ENCODE data around the gene PLCB1.
"Not testable (repeated sequence)": the region's sequence is repeated elsewhere in the genome, so short reads cannot be mapped to it uniquely, and the experiment has no call there.

The PLCB1 gene

GRCh38 chr20:8786383-8786782, 654.3 kb downstream of the PLCB1 start:
- no peak for DNase-seq (ENCODE audit: low read depth)

- DNase-seq (ENCODE audit: low read depth): no peak
Measured at GRCh38 chr20:8787090-8787489, 655.0 kb downstream of the PLCB1 start.

- DNase-seq (ENCODE audit: low read depth): no peak
Measured at GRCh38 chr20:8788275-8788674, 656.2 kb downstream of the PLCB1 start.

GRCh38 chr20:8788831-8789230, 656.8 kb downstream of the PLCB1 start:
- DNase-seq (ENCODE audit: low read depth): no peak

- DNase-seq (ENCODE audit: low read depth): peak; percentile 9
Measured at GRCh38 chr20:8790442-8791074, 658.5 kb downstream of the PLCB1 start.

- DNase-seq (ENCODE audit: low read depth): no peak
Measured at GRCh38 chr20:8795404-8795803, 663.3 kb downstream of the PLCB1 start.

GRCh38 chr20:8796088-8796660, 664.1 kb downstream of the PLCB1 start:
- DNase-seq (ENCODE audit: low read depth): no peak

GRCh38 chr20:8798505-8798904, 666.4 kb downstream of the PLCB1 start:
- DNase-seq (ENCODE audit: low read depth): no peak

GRCh38 chr20:8800089-8800488, 668.0 kb downstream of the PLCB1 start:
- DNase-seq (ENCODE audit: low read depth): no peak

- no peak for DNase-seq (ENCODE audit: low read depth)
Measured at GRCh38 chr20:8801686-8802085, 669.6 kb downstream of the PLCB1 start.

- DNase-seq (ENCODE audit: low read depth): no peak
Measured at GRCh38 chr20:8803065-8803464, 671.0 kb downstream of the PLCB1 start.

GRCh38 chr20:8803941-8804340, 671.9 kb downstream of the PLCB1 start:
- no peak for DNase-seq (ENCODE audit: low read depth)

GRCh38 chr20:8805737-8806442, 673.8 kb downstream of the PLCB1 start:
- no peak for DNase-seq (ENCODE audit: low read depth)

- DNase-seq (ENCODE audit: low read depth): no peak
Measured at GRCh38 chr20:8807480-8808201, 675.6 kb downstream of the PLCB1 start.

GRCh38 chr20:8808202-8808535, 676.1 kb downstream of the PLCB1 start:
- no peak for DNase-seq (ENCODE audit: low read depth)

GRCh38 chr20:8809107-8809953, 677.3 kb downstream of the PLCB1 start:
- no peak for DNase-seq (ENCODE audit: low read depth)

- DNase-seq (ENCODE audit: low read depth): no peak
Measured at GRCh38 chr20:8811801-8812594, 679.9 kb downstream of the PLCB1 start.

- DNase-seq (ENCODE audit: low read depth): no peak
Measured at GRCh38 chr20:8812817-8813216, 680.8 kb downstream of the PLCB1 start.

GRCh38 chr20:8815208-8815607, 683.1 kb downstream of the PLCB1 start:
- no peak for DNase-seq (ENCODE audit: low read depth)

- DNase-seq (ENCODE audit: low read depth): no peak
Measured at GRCh38 chr20:8829256-8829655, 697.2 kb downstream of the PLCB1 start.

GRCh38 chr20:8834294-8834693, 702.2 kb downstream of the PLCB1 start:
- DNase-seq (ENCODE audit: low read depth): not testable (repeated sequence)

Data from CMK (cell line).